ENCODE results near the gene ACACA. TPM values are rescaled to one million over a fixed set of nuclear protein-coding genes. Genes with fewer than 3 reads are reported as not detected.

The ACACA gene
- polyA plus RNA-seq, 1 donor = 19.3 TPM

- no peak for DNase-seq
Observed at GRCh38 chr17:37340804-37341203, 65.8 kb downstream of the ACACA start.

DNA sequence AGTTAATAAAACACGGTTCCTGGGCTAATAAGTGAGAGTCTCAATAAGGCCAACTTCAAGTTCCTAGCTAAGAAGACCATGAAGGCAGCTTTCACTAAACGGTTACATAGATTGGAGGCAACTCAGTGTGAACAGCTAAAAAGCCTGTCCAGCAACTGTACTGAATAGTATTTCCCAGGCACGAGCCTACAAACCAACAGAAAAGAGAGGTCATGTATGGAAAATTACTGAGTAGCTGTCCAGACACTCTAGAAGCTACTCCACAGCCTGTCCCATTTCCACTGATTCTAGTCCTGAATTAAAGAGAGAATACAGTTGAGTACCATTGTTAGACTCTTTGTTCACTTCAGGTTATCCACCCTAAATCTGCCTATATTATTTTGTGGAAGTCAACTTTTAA is 67.3 kb downstream of the ACACA start:
- no peak for DNase-seq

DNA sequence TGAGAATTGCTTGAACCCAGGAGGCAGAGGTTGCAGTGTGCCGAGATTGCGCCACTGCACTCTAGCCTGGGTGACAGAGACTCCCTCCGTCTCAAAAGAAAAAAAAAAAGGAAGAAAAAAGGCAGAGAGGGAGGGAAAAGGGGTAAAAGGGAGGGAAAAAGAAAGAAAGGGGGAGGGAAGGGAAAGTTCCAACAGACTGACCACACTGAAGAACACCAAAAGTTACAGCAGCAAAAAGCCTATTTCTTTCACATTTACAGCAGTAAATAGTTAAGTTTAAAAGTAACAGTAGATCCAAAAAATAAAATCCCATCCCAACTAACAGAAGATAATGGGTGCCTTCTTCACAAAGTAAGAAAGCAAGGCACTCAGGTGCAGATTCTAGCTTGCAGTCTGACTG is 67.8 kb downstream of the ACACA start:
- no peak for DNase-seq

- no peak for DNase-seq
Observed at GRCh38 chr17:37327341-37328090, 79.1 kb downstream of the ACACA start.

DNA sequence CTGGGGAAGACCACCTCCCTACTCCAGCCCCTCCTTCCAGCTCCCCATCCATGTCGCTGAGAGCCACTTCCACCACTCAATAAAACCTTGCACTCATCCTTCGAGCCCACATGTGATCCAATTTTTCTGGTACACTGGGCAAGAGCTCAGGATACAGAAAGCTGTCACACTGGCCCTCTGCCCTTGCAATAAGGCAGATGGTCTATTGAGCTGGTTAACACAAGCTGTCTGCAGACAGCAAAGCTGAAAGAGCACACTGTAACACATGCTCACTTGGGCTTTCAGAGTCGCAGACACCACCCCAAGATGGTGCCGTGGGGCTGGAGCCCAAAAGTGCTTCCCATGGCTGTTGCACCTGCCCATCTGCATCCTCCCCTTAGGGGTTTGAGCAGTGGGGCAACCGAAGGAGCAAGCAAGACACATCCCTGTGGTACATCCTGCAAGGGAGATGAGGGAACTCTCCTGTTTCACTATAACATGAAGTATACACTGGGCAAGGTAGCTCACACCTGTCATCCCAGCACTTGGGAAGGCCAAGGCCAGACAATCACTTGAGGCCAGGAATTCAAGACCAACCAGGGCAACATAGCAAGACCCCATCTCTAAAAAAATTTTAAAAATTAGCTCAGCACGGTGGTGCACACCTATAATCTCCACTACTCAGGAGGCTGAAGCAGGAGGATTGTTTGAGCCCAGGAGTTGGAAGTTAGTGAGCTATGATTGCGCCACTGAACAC is 83.6 kb downstream of the ACACA start:
- no peak for DNase-seq

GRCh38 chr17:37322106-37322505 is 84.5 kb downstream of the ACACA start:
- no peak for DNase-seq

- no peak for DNase-seq
Observed at GRCh38 chr17:37318931-37319594, 87.6 kb downstream of the ACACA start.

- no peak for DNase-seq
Observed at GRCh38 chr17:37317867-37318266, 88.8 kb downstream of the ACACA start.

- DNase-seq = no peak
Observed at GRCh38 chr17:37315601-37316000, 91.0 kb downstream of the ACACA start.

GRCh38 chr17:37312137-37312923 is 94.3 kb downstream of the ACACA start:
- DNase-seq = no peak

- DNase-seq = no peak
Observed at GRCh38 chr17:37310940-37311339, 95.7 kb downstream of the ACACA start.

DNA sequence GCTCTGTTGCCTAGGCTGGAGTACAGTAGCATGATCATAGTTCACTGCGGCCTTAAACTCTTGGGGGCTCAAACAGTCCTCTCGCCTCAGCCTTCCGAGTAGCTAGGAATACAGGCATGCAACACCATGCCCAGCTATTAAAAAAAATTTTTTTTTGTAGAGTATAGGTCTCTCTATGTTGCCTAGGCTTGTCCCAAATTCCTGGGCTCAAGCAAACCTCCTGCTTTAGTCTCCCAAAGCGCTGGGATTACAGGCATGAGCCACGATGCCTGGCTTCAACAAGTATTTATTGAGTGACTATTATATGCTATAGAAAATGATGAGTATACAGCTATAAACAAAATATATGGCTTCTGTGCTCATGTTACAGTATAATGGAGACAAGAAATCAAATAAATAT is 97.6 kb downstream of the ACACA start:
- DNase-seq = no peak

DNA sequence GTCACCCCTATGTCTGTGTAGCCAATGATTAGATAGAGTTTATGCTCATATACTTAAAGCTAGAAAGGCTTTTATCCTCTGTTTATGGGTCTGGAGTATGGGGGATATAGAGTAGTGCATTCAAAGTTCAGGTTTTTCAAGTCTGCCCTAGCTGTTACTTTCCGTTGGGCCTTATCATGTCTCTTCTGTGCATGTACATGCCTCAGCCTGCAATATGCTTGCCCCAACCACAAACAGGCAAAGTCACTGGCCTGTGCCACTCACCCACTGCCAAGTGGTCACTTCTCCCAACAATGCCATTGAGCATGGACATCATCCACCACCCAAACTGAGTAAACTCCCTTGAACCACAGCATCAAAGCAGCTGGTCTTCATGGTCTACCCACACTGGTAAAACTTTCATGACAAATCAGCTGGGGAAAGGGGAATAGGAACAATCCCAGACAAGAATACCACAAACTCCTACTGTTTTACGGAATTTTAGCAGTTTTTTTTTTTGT is 101.2 kb downstream of the ACACA start:
- DNase-seq = no peak

DNA sequence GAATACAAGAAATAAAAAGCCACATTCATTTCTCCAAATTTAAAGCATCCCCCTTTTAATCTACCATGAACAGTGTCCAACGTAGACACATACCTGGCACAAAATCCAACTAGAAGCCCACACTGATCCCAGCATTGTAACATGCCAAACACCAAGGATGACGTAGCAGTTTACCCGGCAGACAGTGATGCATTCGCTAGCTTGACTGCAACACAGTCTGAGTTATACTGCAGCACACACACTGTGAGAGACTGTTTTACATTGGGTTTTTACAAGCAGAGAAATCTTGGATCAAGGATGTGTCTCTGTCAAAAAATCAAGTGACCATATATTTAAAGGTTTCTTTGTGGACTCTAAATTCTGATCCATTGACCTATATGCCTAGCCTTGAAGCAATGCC is 105.3 kb downstream of the ACACA start:
- DNase-seq = no peak

GRCh38 chr17:37300683-37301082 is 106.0 kb downstream of the ACACA start:
- no peak for DNase-seq

GRCh38 chr17:37299257-37299980 is 107.2 kb downstream of the ACACA start:
- DNase-seq = no peak

DNA sequence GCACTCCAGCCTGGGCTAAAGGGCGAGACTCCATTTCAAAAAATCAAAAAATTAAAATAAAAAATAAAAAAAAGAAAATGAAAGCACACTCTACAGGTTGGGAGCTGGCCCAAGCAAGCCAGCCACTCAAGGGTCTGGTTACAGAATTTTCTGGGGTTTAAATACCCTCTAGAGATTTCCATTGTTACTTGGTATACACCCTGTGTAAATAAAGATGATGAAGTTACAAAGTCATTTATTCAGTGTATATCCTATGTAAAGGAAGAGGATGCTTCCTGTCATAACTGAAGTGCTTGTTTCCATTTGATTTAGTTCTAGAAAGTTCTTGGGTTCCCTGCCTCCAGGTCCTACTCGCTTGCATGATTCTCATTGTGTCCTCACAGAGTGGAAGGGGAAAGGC is 110.7 kb downstream of the ACACA start:
- no peak for DNase-seq

GRCh38 chr17:37294888-37295287 is 111.7 kb downstream of the ACACA start:
- no peak for DNase-seq

- no peak for DNase-seq
Observed at GRCh38 chr17:37293770-37294169, 112.9 kb downstream of the ACACA start.

- no peak for DNase-seq
Observed at GRCh38 chr17:37292429-37293139, 114.1 kb downstream of the ACACA start.

GRCh38 chr17:37291351-37291750 is 115.3 kb downstream of the ACACA start:
- no peak for DNase-seq
